ENCODE results near the gene XYLT1. TPM values are rescaled to one million over a fixed set of nuclear protein-coding genes. Genes with fewer than 3 reads are reported as not detected.

XYLT1 gene
- total and polyA plus RNA-seq, 9 of the 15 experiments (the other 6 are each of a cell fraction or from before 2014, with no cell fraction given), result 0.03 to 0.09 (median 0.08) TPM; not detected in 6

- no peaks in the 10 kb centered on the region for H3K9me1 ChIP-seq (ENCODE audit: control insufficient read depth, insufficient read depth, low read length)
- no peaks in the 10 kb centered on the region for H3K36me3 ChIP-seq (ENCODE audit: control insufficient read depth, insufficient read depth, low read length)
- FAIRE-seq (no peak), ATAC-seq (no peak), DNase-seq (ENCODE audit: extremely low read depth in 1 of 4, low spot score in 3 of 4) (no peak)
- ChIA-PET POLR2A (interaction anchor here (0.6 kb wide), 1 partner anchor 1922 kb away, joined by 3 read pairs; no protein-coding TSS in a partner anchor), CTCF (ENCODE audit: low intra/inter-chr PET ratio) (interaction anchor here (0.6 kb wide), 1 partner anchor 1285 kb away, joined by 3 read pairs; no protein-coding TSS in a partner anchor)
- no peak overlapping the region for H3K9ac ChIP-seq (ENCODE audit: insufficient read depth in 1 of 2, low read depth in 2 of 2, low read length in 2 of 2)
- H3K4me2 ChIP-seq (ENCODE audit: insufficient read depth, low read length), result no peak overlapping the region
- no TSS peak for BruUV-seq (replicated peaks)
- no peaks in the 10 kb centered on the region for H3K79me2 ChIP-seq (ENCODE audit: control insufficient read depth, insufficient read depth, low read length)
- H3K4me1 ChIP-seq (replicated peaks in 1 of 2; ENCODE audit: control insufficient read depth in 2 of 2, insufficient read depth in 2 of 2, low read length in 2 of 2), result peaks cover 0 to 6% of the 10 kb centered on the region in 2 experiments; a peak in 2 of 5 replicates
- no peak overlapping the region for H3K27ac ChIP-seq (ENCODE audit: extremely low read depth, low read depth, low read length)
- no peak overlapping the region for H3K4me3 ChIP-seq
- peaks cover 1% of the 10 kb centered on the region; the same call in 1 of the 2 replicates for H4K20me1 ChIP-seq (replicated peaks; ENCODE audit: control insufficient read depth, insufficient read depth, low read length)
- peaks cover 20 to 46% of the 10 kb centered on the region in 2 experiments for H3K27me3 ChIP-seq (ENCODE audit: control insufficient read depth in 2 of 2, insufficient read depth in 2 of 2, low read length in 2 of 2)
- H3K9me3 ChIP-seq (replicated peaks; ENCODE audit: control insufficient read depth, insufficient read depth, low read depth, low read length), result no peaks in the 10 kb centered on the region
- 0% methylated on average over 7 of the region's 7 CpGs for WGBS (ENCODE audit: insufficient coverage, low coverage, missing lambda C conversion rate)
- intact Hi-C loops (cut with micrococcal nuclease) (no loop called here), in situ Hi-C loops (cut with MboI) (no loop called here)
- H2AFZ ChIP-seq (ENCODE audit: low read depth, low read length), result no peak overlapping the region
- no peak for TF ChIP-seq ZNF740 (CRISPR knock-in tag; IDR thresholded peaks at IDR 0.05)
- TF ChIP-seq ZNF740 (tag; IDR thresholded peaks at IDR 0.05), result no peak
- TF ChIP-seq BMI1 (IDR thresholded peaks at IDR 0.05; ENCODE audit: low read length), result no peak
- no peak for TF ChIP-seq TEAD2 (tag; IDR thresholded peaks at IDR 0.05)
- no peak for TF ChIP-seq TRIM25 (IDR thresholded peaks at IDR 0.05; ENCODE audit: borderline replicate concordance)
- TF ChIP-seq ZNF277 (CRISPR knock-in tag; IDR thresholded peaks at IDR 0.05; ENCODE audit: borderline replicate concordance), result no peak
- no peak for TF ChIP-seq TCF3 (CRISPR knock-in tag; IDR thresholded peaks at IDR 0.05)
- no peak for TF ChIP-seq ZBTB12 (CRISPR knock-in tag; IDR thresholded peaks at IDR 0.05)
- no peak for TF ChIP-seq ZNF644 (tag; IDR thresholded peaks at IDR 0.05; ENCODE audit: low read depth)
- no peak for TF ChIP-seq E2F3 (CRISPR knock-in tag; IDR thresholded peaks at IDR 0.05)
- no peak for TF ChIP-seq PML (IDR thresholded peaks at IDR 0.05; ENCODE audit: low read length)
- TF ChIP-seq SMARCE1 (IDR thresholded peaks at IDR 0.05), result no peak
- TF ChIP-seq, protein P1, sequence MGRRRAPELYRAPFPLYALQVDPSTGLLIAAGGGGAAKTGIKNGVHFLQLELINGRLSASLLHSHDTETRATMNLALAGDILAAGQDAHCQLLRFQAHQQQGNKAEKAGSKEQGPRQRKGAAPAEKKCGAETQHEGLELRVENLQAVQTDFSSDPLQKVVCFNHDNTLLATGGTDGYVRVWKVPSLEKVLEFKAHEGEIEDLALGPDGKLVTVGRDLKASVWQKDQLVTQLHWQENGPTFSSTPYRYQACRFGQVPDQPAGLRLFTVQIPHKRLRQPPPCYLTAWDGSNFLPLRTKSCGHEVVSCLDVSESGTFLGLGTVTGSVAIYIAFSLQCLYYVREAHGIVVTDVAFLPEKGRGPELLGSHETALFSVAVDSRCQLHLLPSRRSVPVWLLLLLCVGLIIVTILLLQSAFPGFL (CRISPR knock-in tag; IDR thresholded peaks at IDR 0.05), result no peak
- no peak for TF ChIP-seq IRF1 (CRISPR knock-in tag; IDR thresholded peaks at IDR 0.05; ENCODE audit: borderline replicate concordance)
- TF ChIP-seq PHF21A (IDR thresholded peaks at IDR 0.05; ENCODE audit: borderline replicate concordance, low read depth), result no peak
- TF ChIP-seq ZNF133 (CRISPR knock-in tag; IDR thresholded peaks at IDR 0.05), result no peak
Observed at GRCh38 chr16:17475104-17475503, 4.3 kb upstream of the XYLT1 start.

Data from K562 (cell line).